Measurements from ENCODE around the gene MAP4K1.
"Not testable (repeated sequence)": the region's sequence is repeated elsewhere in the genome, so short reads cannot be mapped to it uniquely, and the experiment has no call there.

MAP4K1 gene

GRCh38 chr19:38634757-38635482 lies 17.2 kb upstream of the MAP4K1 start:
- peak; percentile 69 for DNase-seq (ENCODE audit: low read depth)

DNA sequence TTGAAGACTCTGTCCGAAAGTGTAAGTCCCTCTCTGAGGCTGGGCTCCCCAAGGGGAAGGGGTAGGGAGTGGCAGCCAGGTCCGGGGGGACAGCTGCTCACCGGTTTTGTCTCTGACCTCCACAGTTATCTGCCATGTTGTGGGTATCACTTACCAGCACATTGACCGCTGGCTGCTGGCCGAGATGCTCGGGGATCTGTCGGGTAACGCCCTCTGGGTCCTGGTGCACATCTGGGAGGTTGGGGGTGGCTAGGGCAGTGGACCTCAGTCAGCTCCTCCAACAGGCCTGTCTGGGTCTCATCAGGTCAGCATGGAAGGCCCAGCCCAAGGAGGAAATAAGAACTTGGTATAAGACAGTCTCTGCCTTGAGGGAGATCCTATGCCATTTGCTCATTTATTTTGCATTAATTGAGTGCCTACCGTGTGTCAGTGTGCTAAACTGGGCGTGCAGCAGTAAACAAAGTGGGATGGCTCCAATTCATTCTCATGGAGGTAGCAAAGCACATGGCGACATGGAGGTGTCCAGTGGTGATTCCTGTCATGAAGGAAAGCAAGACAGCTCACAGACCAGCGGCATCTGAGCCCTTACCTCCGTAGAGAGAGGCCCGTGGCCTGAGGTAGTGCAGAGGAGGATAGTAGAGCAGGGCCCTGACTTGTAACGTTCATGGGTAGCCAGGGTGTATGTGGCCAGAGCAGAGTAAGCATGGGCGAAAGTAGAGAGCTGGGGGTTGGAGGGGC lies 14.9 kb upstream of the MAP4K1 start:
- TF ChIP-seq, protein P1, sequence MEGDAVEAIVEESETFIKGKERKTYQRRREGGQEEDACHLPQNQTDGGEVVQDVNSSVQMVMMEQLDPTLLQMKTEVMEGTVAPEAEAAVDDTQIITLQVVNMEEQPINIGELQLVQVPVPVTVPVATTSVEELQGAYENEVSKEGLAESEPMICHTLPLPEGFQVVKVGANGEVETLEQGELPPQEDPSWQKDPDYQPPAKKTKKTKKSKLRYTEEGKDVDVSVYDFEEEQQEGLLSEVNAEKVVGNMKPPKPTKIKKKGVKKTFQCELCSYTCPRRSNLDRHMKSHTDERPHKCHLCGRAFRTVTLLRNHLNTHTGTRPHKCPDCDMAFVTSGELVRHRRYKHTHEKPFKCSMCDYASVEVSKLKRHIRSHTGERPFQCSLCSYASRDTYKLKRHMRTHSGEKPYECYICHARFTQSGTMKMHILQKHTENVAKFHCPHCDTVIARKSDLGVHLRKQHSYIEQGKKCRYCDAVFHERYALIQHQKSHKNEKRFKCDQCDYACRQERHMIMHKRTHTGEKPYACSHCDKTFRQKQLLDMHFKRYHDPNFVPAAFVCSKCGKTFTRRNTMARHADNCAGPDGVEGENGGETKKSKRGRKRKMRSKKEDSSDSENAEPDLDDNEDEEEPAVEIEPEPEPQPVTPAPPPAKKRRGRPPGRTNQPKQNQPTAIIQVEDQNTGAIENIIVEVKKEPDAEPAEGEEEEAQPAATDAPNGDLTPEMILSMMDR (conservative IDR thresholded peaks at IDR 0.05; ENCODE audit: low read depth, low read length), result no peak
- no peak overlapping the region for H3K4me3 ChIP-seq (ENCODE audit: low read depth, low read length)

More at GRCh38 chr19:38634757-38635482, 17.2 kb upstream of the MAP4K1 start:
- TF ChIP-seq, protein P1 (conservative IDR thresholded peaks at IDR 0.05; ENCODE audit: low read depth, low read length), result peak; percentile 90
- H3K4me3 ChIP-seq (ENCODE audit: low read depth, low read length), result no peak overlapping the region

GRCh38 chr19:38631811-38632475 lies 14.2 kb upstream of the MAP4K1 start:
- not testable (repeated sequence) for DNase-seq (ENCODE audit: low read depth); H3K4me3 ChIP-seq (ENCODE audit: low read depth, low read length)

More for the DNA sequence above, 14.9 kb upstream of the MAP4K1 start:
- DNase-seq (ENCODE audit: low read depth), result no peak

- H3K4me3 ChIP-seq (ENCODE audit: low read depth, low read length); DNase-seq (ENCODE audit: low read depth): not testable (repeated sequence)
Measured at GRCh38 chr19:38631301-38631700, 13.5 kb upstream of the MAP4K1 start.

GRCh38 chr19:38629568-38629967 lies 11.8 kb upstream of the MAP4K1 start:
- TF ChIP-seq, protein P1 (conservative IDR thresholded peaks at IDR 0.05; ENCODE audit: low read depth, low read length), result no peak
- H3K4me3 ChIP-seq (ENCODE audit: low read depth, low read length), result no peak overlapping the region

DNA sequence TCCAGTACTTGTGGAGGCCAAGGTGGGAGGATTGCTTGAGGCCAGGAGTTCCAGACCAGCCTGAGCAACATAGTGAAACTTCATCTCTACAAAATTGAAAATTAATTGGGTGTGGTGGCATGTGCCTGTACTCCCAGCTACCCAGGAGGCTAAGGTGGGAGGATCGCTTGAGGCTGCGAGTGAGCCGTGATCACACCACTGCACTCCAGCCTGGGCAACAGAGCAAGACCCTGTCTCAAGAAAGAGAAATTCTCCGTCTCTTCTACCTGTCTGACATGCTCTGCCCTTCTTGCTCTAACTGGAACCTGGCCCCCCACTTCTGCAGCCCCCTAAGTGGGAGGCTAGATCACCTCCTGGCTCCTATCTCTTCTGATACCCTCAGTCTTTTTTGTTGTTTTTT lies 8.6 kb upstream of the MAP4K1 start:
- no peak for DNase-seq (ENCODE audit: low read depth)
- TF ChIP-seq, protein P1 (conservative IDR thresholded peaks at IDR 0.05; ENCODE audit: low read depth, low read length), result no peak
- H3K4me3 ChIP-seq (ENCODE audit: low read depth, low read length), result no peak overlapping the region

More at GRCh38 chr19:38629568-38629967, 11.8 kb upstream of the MAP4K1 start:
- no peak for DNase-seq (ENCODE audit: low read depth)

DNA sequence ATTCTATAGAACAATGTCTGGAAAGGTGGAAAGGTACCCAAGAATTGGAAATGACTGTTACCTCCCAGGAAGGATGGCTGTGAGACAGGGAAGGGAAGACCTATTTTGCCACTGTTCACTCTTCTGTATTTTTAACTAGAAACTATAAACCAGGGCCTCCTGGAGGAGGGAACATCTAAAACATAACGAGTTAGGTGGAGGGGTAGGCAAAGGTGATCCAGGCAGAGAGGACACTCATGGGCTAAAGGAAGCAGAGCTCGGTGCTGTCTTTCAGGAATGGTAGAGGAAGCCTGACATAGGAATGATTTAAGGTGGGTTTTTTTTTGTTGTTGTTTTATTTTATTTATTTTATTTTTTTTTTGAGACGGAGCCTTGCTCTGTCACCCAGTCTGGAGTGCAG lies 7.1 kb upstream of the MAP4K1 start:
- DNase-seq (ENCODE audit: low read depth), result no peak
- no peak overlapping the region for H3K4me3 ChIP-seq (ENCODE audit: low read depth, low read length)
- TF ChIP-seq, protein P1 (conservative IDR thresholded peaks at IDR 0.05; ENCODE audit: low read depth, low read length), result no peak

All from choroid plexus epithelial cell (primary cell).